GM19324 (cell line): ENCODE results near the gene MTA1.

Experiments used
- ATAC-seq: cut with Tn5 transposase; IDR thresholded peaks from one replicate; pipeline ENCODE4 v1.9.1; 2021; ENCODE audit warnings: mild to moderate bottlenecking, moderate library complexity; ENCODE audit not compliant: unreplicated experiment, low FRiP score

MTA1 gene

DNA sequence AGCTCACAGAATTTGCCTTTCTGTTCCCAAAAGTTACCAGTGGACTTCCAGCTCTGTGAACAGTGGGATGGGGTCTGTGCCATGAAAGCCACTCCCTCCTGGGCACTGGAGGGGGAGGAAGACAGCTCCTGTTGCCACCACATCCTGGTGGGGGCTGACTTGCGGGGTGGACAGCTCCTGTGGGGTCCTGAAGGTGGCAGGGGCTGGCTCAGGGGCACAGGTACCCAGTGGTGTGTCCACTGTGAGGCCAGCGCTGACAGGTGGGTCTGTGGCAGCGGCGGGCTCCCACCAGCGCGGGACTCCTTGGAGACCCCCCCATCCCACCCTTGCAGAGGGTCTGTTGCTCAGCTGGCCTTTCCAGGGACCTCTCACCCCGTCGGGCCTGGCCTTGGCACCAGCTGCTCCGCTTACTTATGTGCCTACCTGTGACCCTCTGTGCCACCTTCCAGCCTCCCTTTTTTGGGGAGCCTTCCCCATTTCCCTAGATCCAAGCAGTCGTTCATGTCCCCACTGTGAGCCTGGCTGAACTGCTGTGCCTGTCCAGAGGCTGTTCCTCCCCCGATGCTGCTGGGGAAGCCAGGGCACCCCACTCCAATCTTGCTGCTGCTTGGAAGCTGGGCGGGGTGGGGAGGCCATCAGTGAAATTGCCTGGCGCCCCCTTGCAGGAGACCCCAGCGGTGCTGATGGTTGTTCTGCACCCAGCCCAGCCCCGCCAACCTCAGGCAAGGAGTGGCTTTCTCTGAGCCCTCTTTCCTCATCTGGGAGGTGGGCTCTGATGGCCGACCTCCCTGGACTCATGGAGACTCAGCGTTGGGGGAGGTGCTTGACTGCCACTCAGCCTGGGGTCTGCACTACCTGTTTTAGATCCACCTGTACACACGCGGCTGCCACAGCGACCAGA lies 73.6 kb downstream of the MTA1 start:
- ATAC-seq: no peak

DNA sequence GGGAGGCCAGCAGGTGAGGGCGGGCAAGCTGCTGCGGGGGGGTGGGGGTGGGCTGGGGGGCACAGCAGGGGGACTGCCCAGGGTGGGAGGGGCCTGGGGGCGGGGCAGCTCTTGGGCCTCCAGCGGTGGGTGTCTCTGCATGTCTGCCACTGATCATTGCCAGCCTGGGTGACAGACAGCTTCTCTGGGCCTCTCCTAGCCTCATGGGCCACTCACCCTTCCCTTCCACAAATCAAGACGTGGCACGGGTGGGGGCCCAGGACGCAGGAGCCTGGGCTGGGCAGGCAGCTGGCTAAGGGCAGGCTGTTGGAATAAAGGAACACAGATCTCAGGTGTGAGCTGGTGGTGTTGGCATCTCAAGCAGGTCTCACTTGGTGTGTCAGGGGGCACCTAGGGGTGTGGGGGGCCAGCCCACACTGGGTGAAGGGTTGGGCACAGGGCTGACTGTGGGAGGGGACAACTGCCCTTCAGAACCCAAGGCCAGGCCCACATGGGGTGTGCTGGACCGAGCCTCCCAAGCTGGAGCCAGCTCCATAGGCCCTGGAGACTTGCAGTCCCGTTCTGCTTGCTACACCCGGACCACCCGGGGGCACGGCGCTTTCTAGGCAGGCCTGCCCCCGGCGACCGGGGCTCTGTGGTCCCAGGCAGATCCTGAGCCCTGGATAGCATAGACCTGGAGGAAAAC lies 74.4 kb downstream of the MTA1 start:
- no peak for ATAC-seq

DNA sequence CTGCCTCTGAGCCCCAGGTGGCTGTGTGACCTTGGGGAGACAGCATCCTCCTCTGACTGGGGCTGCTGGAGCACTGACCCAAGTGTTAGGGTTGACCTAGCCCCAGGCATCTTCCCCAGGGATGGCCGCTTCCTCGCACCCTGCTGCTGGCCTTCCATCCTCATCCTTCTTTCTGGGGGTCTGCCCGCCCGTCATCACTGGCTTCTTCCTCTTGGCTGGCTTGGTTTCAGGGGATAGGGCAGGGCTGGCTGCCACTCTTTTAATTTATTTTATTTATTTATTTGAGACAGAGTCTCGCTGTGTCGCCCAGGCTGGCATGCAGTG lies 74.9 kb downstream of the MTA1 start:
- ATAC-seq: no peak

DNA sequence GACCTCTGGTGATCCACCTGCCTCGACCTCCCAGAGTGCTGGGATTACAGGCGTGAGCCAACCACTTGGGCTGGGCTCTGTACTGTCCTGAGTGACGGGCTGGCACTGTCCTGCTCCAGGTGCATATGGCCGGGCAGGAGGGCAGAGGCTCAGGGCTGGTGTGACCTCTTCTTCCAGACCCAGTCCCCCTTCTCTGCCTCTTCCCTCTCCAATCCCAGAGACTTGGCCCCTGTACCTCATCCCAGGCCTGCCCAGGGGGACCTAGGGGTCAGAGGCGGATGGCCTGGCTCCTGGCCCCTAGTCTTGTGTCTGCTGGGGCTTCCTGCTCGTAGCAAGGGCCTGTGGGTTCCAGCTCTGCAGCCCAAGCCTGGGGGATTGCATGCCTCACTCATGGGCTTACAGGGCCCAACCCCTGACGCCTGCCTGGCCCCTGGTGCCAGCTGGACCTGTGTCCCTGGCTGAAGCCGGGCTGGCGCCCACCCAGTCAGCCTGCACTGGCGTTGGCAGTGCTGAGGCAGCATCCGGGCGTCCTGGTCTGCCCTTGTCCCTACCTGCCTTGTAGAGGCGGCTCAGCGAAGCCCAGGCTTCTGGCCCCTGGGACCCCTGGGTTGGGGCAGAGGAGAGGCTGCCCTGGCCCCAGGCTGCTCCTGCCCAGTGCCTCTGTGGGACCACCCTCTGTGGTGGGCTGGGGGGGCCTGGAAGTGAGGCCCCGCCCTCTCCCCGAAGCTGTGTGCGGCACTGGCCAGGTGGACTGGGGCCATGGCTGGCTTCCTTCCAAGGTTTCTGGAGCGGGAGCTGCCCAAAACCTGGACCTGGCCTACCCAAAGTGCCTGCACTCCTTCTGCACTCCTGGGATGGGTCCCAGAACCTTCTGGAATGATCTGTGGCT lies 75.7 kb downstream of the MTA1 start:
- no peak for ATAC-seq

DNA sequence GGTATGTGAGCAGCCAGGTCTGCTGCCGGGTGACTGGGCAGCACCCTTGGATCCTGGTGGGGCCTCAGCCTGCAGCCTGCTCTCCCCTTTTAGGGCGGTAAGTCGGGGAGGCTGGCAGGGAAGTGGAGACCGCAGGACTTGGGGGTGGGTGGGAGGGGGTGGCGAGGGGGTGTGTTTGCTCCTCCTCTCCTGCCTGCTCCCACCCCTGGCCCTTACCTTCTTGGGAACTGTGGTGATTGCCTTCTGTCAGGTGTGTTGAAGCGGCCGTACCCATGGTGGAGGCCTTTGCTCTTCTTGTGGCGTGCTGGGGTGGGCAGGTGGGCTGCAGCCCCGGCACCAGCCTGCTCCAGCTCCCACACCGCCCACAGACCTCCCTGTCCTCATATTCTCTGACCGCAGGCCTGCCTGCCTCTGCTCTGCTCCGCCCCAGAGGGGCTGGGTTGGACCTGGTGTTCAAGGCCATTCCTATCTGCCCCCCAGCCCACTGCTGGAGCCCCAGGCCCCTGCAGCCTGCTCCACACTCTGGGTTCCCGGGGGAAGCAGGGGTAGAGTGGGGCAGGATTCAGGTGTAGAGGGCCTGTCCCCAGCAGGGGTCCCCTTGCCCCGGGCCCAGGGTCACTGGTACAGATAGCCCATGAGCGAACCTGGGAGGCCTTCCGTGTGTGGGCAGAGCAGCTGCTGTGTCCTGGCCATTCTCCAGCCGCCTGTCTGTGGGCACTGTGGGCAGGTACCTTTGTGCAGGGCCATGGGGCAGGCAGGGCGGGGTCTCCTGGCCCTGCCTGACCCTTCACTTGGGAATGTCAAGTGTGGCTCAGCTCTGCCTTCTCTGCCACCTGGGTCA lies 76.6 kb downstream of the MTA1 start:
- no peak for ATAC-seq

DNA sequence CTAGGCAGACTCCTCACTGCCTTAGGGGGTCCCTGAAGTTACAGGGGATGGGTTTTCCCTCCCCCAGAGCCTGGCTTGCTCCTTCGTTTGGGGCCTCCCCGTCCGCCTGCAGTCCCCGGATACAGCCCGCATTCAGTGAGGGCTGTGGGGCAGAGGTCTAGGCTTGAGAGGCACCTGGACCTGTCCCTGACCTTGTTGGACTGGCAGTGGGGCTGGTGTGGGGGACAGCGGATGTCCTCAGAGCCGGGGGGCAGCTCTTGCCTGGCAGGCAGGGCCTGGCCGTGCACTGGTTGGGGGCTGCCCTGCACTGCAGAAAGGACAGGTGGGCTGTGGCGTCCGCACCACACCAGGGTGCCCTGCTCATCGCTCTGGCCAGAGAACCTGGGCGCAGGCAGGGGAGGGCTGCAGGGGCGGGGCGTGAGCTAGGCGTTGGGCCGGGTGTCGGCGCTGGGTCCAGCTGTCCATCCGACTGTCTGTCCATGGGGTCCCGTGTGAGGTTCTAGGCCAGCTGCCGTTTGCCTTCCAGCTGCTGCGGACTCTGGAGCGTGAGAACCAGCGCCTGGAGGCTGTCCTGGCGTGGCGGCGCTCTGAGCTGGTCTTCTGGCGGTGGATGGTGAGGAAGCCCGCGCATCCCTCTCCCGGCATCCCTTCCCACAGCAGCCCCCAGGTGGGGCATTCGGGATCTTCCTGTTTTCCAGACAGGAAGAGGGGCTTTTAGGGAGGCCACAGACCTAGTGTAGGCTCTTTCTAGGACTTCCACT lies 77.4 kb downstream of the MTA1 start:
- no peak for ATAC-seq

DNA sequence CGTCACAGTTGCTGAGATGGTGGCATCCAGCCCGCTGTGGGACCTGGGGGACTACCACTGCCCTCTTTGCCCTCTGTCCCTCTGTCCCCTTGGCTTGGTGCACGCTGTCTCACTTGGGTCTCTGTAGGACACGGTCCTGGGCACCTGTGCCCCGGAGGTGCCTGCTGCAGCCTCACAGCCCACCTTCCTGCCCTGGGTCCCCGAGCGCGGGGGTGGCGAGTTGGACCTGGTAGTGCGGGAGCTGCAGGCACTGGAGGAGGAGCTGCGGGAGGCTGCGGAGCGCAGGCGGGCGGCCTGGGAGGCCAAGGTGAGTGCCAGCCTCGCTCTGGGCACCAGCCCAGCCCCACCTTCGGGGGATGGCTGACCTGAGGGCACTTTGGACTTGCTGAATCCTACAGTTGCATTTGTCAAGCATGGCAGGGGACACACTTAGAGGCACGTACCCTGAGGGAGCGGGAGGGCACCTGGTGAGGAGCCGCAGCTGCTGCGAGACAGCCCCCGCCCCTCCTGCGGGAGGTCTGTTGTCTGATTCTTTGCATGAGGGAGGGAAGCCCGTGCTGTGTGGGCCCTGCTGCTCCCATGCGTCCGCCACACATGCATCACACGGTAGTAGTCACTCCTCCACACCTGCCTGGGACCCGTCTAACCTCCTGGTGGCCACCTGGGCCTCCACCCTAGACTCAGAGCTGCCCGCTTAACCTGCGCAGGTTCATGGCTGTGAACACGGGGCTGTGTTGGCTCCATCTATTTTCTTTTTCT lies 78.2 kb downstream of the MTA1 start:
- ATAC-seq: no peak

DNA sequence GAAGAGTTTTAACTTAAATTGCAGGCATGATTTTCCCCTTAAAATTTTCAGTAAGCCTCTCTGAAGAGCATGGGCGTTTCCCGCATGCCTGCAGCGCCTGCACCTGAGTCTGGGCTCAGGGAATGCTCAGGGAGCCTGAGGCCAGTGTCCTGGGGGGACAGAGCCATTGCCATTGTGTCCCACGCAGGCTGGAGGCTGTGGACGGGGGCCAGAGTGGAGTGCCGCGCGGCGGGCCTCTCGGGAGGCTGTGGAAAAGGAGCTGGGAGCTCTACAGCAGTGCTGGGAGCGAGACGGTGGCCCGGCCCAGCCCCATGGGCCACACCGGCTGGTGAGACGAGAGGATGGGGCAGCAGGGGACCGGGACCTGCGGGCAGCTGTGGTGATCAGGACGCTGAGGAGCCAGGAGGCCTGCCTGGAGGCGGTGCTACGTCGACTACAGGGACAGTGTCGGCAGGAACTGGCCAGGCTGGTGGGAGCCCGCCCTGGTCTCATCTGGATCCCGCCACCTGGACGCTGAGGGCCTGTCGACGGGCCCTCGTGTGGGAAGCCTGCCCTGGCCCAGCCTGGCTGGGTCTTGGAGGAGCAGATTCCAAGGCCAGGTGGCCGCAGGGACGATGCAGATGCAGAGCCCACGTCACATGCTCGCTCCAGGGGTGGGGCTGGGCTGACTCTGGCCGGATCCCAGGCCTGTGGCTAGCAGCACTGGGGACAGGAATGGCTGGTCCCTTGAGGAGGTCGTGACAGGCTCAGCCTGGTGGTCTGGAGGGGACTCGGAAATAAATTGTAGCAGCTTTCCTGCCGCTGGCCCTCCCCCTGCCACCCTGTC lies 79.0 kb downstream of the MTA1 start:
- ATAC-seq: no peak

DNA sequence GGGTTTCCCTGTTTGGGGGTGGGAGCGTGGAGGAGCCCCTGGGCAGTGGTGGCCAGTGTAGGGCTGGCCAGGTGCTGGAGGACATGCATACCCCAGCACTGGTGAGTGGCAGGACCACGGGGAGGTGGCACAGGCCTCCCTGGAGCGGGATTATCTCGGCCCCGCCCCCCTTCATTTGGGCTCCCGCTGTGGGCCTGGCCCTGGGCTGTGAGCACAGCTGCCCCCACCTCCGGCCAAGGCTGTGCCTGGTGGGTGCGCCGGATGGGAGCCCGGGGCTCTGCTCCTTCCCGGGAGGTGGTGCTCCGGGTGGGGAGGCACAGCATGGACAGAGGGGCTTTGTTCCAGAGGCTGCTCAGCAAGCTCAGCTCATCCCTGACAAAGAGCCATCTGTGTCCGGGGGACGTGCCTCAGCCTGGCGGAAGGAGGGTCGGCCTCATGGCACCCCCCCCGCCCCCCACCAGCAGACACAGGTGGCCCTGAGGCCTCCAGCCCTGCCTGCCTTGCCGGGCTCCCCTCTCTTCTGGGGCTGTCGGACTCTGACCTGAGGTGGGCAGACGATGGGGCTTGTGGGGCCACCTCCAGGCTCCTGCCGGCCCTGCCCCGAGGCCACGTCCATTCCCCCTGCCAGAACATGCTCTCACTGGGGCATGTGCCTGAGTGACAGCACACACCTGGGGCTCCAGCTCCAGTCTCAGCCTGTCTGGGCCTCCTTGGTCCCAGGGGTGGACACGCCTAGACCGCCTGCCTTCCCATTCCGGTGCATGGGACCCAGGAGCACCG lies 79.8 kb downstream of the MTA1 start:
- ATAC-seq: no peak

DNA sequence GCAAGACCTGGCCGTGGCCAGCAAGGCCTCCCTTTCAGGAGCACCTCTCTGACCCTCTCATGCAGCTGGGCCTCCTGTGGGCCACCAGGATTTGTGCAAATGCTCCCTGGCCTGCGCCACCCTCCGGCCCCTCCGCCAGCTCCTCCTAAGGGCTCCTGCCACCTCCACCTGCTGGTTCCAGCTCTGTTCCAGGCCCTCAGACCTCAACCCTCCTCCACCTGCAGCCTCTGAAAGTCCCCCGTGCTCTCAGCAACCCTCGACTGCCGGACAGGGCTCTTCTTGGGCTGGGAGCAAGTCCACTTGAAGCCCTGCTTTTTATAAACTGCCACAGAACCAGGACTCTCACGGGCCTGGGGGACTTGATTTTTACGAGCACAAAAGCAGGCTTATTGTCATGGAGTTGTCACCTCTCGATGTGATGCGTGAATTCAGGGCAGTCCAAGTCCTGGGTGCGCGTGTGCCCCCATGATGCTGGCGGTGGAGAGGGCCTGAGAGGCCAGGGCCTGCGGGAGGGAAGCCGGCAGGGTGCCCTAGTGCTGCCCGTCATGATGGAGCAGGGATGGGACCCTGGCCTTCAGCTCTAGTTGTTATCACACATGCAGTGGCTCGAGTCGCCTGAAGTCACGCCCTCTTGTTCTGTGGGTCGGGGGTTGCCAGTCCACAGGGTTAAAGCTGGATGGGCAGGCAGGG lies 80.6 kb downstream of the MTA1 start:
- ATAC-seq: no peak

DNA sequence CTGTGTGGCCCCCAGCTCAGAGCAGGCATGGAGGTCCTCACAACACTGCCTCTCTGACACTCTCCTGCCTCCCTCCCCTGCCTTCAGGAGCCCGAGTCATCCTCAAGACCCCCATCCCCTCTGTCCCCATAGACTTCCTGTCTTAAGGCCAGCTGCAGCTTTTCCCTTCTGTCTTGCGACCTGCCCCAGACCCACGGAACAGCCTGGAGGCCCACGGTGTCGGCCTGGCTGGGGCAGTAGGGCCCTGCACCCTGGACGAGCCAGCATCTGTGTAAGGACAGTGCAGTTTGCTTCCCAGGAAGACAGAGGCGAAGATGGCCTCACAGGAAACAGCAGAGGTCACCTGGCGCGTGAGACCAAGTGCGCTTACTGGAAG lies 81.1 kb downstream of the MTA1 start:
- ATAC-seq: no peak

DNA sequence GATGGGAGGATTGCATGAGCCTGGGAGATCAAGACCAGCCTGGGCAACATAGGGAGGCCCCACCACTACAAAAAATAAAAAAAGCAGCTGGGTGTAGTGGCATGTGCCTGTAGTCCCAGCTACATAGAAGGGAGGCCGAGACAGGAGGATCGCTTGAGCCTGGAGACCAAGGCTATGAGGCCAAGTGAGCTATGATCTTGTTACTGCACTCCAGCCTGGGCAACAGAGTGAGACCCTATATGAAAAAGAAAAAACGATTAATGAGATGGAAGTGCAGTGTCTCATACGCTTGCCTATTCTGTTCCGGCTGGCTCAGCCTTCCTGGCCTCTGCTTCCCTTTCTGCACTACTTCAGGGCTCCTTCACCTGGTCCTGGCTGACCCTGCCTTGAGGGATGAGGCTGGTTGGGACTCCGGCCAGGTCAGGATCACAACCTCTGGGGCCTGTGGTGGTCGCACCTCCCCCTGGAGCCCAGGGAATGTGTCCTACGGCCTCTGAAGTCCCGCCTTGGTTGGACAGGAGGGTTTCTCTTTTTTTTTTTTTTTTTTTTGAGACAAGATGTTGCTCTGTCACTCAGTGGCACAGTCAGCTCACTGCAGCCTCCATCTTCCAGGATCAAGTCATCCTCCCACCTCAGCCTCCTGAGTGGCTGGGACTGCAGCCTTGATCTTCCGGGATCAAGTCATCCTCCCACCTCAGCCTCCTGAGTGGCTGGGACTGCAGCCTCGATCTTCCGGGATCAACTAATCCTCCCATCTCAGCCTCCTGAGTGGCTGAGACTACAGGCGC lies 82.1 kb downstream of the MTA1 start:
- no peak for ATAC-seq

DNA sequence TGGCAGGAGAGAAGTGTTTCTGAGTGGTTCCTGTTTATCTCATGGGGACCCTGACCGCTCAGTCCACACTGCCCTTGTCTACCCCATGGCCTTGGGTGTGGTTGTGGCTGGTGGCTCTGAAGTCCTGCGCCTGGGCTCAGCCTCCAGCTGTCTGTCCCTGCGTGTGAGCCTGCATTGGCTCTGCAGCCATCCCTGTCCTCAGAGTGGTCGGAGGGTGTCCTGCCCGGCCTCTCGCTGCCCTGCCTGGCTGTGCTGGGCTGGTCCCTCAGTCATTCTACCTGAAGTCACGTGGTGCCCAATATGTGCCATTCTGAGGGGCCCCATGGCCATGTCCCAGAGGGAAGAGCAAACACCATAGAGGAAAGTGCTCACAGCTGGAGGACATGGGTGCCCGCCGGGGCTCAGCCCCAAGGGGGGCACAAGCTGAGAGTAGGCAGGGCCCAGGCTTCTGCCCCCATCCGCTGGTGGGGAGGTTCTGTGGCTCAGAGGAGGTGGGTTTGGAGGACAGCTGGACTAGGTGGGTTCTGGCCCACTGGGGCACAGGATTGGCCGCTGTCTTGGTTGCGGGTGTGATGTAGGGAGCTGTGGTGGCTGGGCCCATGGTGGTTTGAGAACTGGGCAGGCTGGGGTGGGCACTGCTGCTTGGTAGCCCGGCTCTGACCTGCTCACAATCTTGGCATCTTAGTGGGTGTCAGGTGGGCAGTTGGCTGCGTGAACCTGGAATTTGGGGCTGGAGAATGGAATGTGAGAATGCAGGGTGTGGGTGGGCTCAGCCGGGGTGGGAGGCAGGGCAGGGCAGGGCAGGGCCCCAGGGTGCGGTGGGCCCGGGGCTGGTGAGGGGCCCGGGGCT lies 83.0 kb downstream of the MTA1 start:
- ATAC-seq: no peak

DNA sequence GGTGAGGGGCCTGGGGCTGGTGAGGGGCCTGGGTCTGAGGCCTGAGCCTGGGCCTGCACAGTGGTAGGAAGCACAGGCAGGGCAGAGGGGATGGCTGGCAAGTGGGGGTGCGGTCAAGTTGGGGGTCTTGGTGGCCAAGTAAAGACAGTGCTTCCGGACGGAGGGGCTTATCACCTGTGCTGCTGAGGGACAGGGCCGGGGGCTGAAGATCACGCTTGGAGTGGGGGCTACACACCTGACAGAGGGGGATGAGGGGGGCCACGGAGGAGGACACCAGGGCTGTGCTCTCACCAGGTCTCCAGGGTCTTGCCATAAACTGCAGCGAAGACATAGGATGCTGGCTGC lies 83.6 kb downstream of the MTA1 start:
- ATAC-seq: no peak
